ENCODE results near the gene CHST11.

CHST11 gene

DNA sequence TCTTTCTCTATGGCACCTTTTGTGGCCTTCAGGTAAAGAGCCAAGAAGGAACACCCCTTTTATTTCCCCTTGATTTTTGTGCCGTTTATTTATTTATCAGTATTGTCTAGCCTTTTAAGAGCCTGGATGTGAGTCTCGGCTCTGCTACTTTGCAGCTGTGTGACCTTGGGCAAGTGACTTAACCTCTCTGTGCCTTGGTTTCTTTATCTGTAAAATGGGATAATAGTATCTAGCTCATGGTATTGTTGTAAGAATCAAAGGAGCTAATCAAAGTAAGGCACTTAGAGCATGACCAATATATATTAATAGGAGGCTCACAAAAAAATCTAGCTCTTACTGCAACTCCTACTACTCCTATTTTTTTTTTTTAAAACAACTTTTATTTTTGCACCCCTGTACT, 179.7 kb downstream of the CHST11 start:
- no peak for DNase-seq

DNA sequence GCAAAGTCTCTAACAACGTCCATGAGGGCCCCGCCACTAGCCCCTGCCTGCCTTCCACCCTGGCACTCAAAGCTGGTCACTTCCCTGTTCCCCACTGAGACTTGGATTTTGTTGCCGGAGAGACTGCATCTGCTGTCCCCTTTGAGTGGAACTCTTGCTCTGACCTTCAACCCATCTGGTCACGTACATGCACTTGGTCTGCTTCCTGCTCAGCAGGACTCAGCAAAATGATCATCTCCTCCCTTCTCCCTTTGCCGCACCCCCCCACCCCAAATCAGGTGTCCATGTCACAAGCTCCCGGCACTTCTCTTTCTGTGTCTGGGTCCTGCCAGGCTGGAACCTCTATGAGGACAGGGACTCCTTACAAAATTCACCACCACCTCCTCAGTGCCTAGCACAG, 180.9 kb downstream of the CHST11 start:
- DNase-seq: no peak

DNA sequence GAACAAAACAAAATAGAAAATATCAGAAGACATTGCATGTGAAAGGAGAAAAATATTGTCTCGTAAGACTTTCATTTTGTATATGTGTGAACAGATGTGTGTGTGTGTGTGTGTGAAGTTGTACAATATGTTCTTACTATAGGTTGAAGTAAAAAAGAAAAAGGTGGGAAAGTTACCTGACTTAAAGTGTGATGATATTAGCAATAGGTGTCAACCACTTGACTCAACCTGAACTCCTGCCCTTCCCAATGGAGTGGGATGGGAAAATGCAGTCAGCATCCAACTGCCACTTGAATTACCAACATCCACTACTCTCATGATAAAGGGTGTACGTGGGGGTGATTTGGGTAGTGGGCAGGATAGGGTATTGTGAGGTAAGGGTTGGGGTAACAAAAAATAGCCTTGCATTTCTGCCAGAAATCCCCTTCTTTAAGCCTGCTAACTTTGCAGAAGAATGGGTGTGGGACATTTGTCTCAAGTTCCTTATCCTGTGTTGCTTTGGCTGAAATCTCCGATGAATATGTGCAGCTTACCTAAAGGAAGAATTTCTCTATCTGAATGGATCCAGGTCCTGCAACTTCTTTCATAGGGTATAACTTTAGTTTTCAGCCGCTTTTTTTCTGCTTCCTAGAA, 181.6 kb downstream of the CHST11 start:
- no peak for DNase-seq

DNA sequence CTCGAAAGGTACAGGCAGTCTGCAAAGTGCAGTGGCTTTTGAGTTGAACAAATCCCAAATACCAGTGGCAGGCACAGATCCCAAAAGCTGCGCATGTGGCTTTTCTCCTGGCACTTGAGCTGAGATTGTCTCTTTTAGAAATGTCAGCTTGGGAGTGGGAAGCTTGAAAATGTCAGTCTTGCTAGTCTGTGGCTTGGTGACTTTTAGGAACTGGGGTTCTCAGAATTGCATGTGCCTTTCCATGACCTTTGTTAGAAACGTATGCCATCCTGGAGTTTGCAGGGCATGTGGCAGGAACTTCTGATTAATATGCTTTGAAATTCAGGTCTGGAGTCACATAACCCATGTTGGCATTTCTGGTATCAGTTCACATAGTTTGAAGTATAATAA, 182.1 kb downstream of the CHST11 start:
- DNase-seq: no peak

DNA sequence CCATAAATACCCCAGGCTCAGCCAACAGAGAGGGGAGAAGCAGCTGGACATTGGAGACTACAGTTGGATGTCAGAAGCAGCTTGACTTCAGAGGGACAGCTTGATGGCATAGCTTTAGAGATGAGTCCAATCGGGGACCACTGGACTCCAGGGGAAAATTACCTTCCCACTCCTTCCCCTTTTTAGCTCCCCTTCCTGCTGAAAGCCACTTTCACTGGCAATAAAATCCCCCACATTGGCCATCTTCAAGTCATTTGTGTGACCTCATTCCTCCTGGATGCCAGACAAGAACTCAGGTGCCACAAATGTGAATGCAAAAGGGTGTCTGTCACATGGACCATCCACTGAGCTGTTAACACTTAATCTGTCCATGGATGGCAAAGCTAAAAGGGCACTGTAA, 184.2 kb downstream of the CHST11 start:
- DNase-seq: no peak

DNA sequence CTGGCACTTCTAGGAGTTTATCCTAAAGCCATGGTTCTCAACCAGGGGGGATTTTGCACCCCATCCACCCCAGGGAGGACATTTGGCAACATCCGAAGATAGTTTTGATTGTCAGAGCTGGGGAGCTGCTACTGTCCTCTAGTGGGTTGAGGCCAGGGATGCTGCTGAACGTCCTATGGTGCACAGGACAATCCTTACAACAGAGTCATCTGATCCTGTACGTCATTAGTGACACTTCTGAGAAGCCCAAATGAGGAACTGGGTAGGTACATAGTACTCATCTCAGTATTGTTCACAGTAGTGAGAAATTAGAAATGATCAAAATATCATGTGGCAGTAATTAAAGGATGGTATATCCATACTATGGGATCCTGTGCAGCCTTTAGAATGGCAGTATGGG, 185.1 kb downstream of the CHST11 start:
- no peak for DNase-seq

DNA sequence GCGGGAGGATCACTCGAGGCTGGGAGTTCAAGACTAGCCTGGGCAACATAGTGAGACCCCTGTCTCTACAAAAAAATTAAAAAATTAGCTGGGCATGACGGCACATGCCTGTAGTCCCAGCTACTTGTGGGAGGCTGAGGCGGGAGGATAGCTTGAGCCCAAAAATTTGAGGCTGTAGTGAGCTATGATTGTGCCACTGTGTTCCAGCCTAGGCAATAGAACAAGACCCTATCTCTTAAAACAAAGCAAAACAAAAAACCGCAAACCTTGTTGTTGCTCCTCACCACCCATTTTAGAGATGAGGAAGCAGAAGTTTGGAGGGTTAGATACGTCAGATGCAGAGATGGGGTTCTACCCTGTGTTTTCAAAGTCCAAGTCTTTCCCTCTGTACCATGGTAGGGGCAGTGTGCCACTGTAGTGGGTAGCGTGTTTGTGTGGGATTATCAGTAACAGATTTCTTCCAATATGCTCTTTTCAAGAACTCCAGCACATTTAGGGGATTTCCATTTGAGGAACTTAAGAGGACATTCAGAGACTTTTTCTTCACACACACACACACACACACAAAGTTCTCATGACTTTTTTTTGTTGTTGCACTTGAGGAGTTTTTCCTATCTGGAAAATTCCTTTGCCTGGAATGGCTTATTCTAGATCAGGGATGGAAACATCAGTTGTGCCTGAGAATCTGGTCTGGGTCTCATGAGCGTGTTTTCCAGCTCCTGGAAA, 186.5 kb downstream of the CHST11 start:
- DNase-seq: no peak

DNA sequence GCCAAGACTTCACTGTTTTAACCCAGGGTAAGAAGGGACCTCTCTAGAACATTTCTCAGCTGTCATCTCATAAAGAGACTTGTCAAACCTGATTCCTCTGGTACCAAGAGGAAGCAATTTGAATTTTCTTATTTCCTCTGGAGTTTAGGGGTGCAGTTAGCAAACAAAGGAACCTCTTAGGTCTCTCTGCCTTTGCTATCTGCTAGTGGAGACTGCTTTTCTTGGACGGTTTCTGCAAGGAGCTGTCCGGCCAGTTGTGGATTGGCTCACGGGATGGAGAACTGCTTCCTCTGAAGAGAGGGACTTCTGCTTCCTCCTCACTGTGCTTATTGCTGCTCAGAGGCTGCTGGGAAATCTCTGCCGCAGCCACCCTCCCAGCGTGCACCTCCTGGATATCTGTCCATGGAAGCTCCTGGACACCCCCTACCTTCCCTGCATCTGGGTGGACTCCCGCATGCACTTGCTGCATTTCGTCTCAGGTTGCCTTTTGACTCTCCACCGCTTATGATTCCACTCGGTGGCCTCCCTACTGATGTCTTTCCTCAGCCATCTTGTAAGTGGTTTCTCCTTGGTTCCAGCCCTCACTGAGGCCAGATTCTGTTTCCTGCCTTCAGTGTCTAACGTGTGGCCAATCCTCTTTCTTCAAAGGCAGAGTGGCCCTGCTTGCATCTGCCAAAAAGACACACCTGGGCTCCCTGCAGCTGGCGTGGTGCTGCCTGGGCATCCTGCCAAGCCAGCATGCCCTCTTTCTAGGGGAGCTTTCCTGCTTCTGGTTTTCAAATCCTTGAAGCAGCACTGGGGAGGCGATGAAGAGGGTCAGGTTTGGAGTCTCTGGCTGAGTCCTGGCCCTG, 187.3 kb downstream of the CHST11 start:
- no peak for DNase-seq

DNA sequence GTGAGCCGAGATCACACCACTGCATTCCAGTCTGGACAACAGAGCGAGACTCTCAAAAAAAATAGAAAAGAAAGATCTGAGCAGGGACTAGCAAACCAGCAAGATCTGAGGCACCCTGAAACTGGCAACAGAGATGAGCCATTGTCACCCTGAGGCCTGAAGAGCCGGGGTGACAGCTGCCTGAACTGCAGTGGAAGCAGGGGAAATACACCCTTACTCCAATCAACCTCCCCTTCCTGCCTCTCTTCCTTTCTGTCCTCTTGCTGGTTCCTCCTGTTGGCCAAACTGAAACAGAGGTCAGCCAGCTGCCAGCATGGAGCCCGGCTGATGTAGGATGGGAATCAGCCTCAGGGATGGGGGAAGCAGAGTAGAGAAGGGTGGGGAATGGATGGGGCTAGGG, 192.0 kb downstream of the CHST11 start:
- no peak for DNase-seq

DNA sequence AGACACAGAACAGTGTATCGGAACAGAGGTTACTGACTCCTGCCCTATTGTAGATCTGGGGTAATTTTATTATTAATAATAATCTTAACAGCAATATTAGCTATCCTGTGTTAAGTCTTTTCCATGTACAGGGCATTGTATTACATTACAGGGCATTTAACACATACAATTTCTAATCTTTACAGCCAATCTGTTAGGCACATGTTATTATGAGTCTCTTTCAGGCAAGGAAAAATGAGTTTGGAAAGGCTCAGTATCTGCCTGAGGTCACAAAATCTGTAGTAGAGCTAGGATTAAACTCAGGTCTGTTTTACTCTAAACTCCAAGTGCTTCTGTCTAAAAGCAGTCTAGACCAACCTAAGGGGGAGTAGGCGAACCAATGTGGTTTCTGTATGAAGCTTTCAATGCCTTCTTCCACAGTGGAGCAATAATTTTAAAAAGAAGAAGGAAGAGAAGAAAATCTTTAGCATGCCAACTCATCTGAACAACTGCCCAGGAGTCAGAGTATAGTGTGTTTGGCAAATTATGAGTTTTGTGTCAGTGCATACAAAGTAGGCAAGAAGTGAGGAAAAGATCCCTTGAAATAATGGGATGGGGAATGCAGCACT, 192.6 kb downstream of the CHST11 start:
- no peak for DNase-seq

DNA sequence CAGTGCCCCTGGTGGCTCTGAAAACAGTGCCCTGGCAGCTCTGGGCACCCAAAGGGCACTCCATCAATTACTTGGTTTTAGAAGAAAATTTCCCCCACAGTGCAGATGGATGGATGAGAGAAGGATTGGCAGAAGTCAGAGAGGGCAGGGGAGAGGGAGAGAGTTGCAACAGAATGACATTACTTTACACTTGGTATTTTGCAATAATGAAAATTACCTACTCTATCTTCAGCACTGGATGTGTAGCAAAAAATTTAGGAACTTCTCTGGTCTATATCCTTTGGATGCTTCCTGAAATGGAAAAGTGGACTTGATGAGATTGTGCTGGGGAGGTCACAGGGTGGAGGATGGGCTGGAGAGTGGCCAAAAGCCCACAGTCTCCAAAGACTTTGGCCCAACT, 193.2 kb downstream of the CHST11 start:
- no peak for DNase-seq

DNA sequence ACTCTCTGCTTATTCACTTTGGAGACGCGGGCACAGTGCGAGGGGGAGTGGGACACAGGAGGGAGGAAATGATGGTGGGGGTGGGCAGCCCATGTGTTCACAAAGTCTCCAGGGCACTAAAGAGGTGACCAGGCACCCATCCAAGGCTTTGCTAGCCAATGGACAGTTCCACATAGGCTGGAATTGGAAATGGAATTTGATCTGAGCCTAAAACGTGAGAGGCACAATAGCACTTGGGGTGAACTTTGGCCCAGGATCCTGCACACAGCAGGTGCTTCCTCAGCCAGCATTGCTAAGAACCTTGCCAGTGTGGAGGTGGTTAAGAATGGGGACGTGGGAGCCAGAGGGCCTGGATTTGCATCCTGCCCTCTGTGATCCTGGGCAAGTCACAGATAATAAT, 193.8 kb downstream of the CHST11 start:
- DNase-seq: no peak

DNA sequence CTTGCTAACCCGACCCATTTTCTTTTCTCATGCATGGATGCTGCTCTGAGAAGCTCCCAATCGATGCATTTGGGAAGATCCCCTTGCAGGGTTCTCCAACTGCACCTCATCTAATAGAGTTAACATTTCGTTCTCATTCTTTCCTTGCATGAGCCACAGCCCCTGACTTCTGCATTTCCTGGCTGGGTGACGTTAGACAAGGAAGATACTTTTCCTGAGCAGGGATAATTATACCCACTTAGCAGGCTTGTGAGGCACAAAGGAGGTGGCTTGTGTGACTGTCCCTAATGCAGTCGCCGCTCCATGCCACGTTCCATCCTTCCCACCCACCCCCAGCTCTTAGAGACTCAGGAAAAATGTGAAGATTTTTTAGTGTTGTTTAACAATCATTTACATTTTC, 195.1 kb downstream of the CHST11 start:
- DNase-seq: no peak

DNA sequence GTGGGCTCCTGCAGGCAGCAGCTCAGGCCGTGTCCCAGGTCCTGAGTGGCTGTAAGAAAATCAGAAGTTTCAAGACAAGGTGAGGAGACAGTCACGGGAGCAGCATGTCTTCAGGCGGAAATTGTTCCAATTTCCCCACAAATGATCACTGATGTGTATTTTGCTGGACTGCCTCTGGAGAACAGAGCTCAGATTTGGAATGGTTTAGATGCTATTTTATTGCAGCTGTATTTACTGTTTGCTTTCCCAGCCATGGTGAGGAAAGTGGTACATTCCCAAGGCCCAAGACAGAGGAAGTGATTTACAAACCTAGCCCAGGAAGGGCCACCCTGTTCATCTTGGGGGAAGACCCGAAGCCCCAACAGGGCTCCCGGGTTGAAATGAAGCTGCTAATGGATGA, 195.6 kb downstream of the CHST11 start:
- DNase-seq: no peak

DNA sequence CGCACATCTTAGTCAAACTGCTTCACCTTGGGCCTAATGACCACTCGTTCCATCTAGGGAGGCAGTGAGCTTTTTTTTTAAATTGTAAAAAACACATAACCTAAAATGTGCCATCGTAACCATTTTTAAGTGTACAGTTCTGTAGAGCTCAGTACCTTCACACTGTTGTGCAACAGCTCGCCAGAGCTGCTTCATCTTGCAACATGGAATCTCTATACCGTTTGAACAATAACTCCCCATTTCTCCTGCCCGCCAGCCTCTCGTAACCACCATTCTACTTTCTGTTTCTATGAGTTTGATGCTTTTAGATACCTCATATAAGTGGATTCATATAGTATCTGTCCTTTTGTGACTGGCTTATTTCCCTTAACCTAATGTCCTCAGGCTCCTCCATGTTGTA, 196.2 kb downstream of the CHST11 start:
- DNase-seq: no peak

DNA sequence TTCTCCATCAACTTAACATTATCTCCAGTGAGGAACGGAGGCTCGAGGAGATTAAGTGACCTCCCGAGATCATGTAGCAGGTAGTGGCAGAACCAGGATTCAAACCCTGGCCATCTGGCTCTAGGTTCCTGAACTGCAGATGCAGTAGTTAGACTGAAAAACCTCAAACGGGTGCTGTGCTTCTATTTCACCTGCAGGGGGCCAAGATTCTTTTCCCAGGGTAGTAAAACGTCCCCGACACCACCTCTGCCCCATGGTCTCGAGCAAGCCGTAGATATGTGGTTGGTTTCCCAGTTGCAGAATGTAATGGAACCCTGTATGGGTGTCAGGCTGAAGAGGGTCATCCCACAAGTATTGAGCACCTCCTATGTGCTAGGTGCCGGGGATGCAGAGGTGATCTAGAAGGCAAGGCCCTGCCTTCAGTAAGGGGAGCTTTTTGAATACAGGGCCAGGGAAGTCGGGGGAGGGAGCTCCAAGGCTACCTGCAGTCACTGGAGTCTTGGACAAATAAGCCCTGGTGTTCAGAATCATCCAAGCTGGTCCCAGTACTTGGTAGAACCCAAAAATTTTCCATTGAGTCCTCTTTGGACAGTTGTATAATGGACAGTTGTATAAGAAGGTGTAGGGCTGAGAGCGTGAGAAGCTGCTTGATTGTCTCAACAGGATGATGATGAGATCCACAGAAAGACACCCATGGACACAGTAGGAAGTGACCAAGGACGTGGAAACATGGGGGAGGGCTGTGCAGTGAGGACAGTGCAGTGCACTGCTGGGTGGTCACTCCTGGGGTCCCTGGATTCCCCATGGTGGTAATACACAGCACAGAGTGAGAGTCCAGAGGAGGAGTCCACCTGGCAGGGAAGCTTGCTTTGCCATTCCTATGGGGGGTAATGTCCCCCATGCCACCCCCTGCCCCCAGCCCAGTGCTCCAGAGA, 197.2 kb downstream of the CHST11 start:
- no peak for DNase-seq

DNA sequence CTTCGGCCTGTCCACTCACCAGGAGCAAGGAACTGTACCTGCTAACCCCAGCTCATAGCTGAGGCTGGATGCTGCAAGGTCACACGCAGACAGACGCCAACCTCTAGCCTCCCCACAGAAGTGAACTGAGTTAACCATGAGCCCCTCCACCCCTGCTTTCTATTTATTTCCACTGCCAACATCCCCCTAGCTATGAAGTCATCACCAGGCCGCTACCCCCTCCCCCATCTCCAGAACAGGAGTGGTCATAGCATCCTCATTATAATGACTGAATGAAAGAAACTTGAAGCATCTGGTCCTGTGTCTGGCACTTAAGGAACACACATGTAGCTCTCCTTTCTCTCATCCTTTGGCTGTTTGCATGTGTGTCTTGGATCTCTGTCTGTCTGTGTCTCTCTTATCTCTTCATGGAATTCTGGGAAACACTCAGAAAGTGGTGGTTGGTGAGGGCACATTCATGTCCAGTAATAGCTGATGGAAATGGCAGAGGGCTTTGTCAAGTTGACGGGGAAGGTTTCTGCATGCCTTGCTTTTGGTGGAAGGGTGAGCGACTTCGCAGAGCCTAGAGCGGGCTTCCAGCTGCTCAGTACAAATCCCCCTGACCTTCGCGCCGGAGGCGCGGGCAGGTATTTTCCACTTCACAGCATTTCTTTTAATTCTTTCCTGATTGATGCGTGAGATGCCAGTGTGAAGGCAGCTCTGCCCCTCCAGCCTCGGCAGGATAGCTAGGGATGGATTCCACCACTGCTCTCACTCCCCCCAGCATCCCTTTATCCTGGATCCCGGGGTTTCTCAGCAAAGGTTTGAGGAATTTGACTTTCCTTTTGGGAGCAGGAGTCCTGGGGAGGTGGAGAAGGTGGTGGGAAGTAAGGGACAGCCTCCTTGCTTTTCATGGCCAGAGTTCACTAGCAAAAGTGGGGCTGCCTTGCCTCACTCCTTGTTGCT, 198.2 kb downstream of the CHST11 start:
- no peak for DNase-seq

DNA sequence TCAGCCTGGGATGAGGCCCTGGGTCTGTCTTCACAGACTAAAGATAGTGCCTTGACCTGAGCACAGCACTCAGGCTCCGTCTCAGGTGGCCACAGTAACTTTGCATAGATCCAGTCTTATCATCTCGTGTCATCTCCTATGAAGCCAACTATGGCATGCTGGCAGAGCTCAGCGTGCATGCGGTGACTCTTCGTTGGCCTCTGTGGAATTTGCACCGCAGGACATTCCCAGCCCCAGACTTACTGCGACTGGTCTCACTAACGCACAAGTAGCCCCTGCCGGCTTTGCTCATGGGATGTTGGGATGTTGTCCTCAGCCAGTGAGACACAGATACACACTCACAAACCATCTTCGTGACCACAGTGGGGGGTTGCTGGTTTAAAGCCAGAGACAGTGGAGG, 199.6 kb downstream of the CHST11 start:
- DNase-seq: no peak

DNA sequence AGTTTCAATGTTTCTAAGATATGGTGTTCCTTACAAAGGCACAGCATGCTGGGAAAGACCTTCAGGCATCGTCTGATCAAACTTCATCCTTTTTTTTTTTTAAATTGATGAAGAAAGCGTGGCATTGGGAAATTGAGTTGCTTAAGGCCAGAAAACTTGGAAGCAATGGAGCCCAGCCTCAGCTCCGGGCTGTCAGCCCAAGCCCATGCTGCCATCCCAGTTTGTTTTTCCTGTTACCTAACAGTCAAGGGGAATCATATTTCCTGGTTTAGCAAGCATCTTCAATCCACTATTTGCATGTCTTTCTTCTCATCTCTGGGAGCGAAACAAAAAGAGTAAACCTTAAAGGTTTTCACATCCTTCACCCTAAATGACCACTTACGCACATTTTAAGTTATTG, 200.2 kb downstream of the CHST11 start:
- DNase-seq: no peak

DNA sequence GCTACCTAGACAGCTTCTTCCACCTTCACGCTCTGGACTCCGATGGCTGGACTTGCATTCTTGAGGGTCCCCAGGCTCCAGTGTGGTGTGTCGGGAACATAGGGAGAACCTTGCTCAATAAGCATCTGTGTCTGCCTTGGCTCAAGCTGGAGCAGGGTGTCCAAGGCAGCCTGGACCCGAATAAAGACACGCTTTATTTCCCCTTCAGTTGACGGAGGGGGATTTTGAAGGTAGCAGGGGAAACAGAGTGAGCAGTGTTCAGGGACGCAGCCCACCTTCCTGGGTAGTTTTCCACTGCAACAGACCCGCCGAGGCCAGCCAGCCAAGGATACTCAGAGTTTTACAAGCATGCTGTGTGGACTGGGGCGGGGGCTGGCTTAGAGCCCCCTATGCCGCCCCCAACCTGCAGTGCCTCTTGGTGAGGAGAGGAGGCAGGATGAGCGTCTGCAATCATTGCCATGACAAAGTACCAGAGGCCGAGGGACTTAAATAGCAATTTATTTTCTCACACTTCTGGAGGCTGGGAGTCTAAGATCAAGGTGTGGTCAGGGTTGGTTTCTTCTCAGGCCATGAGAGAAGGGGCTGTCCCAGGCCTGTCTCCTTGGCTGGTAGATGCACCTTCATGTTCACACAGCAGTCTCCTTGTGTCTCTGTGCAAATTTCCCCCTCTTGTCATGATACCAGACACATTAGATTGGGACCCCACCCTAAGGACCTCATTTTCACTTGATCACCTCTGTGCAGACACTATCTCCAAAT, 201.2 kb downstream of the CHST11 start:
- no peak for DNase-seq

DNA sequence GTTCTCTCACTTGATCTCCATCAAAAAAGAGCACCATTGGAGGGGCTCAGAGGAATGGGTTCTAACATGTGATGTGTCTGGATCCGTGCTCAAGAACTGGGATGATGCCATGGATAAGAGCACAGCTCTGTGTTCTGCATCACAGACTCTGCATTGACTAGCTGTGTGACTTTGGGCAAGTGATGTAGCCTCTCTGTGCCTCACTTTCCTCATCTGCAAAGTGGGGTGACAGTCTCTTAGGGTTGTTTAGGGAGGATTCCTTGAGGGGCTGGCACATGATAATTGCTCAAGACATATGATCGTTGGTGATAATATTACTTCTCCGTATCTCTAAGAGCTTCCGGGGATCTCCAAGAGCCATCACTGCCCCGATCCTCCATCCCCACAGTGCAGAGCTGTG, 202.3 kb downstream of the CHST11 start:
- no peak for DNase-seq
